Measurements from ENCODE around the gene DIDO1.

DNA sequence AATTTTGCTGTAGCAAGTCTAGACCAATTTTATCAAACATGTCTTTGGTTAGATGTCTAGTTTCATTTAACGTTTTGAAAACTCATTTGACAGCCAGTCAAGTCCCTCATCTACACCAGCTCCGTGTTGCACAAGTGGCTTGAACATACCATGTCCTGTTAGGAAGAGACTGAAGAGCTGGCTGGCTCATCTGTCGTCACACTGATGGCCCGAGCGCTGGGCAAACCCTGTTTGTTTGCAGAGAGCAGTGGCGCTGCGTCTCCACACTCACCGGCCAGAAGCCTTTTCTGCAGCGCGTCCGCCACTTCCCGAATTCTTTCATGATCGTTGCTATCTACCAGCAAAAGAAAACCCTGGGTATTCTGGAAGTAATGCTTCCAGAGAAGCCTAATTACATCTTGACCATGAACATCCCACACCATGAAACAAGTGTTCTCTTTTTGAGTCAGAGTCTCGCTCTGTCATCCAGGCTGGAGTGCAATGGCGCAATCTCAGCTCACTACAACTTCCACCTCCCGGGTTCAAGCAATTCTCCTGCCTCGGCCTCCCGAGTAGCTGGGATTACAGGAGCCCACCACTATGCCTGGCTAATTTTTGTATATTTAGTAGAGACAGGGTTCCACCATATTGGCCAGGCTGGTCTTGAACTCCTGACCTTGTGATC, 54.0 kb downstream of the DIDO1 start:
- TF ChIP-seq, protein P1, sequence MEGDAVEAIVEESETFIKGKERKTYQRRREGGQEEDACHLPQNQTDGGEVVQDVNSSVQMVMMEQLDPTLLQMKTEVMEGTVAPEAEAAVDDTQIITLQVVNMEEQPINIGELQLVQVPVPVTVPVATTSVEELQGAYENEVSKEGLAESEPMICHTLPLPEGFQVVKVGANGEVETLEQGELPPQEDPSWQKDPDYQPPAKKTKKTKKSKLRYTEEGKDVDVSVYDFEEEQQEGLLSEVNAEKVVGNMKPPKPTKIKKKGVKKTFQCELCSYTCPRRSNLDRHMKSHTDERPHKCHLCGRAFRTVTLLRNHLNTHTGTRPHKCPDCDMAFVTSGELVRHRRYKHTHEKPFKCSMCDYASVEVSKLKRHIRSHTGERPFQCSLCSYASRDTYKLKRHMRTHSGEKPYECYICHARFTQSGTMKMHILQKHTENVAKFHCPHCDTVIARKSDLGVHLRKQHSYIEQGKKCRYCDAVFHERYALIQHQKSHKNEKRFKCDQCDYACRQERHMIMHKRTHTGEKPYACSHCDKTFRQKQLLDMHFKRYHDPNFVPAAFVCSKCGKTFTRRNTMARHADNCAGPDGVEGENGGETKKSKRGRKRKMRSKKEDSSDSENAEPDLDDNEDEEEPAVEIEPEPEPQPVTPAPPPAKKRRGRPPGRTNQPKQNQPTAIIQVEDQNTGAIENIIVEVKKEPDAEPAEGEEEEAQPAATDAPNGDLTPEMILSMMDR (IDR thresholded peaks at IDR 0.05) = no peak
- TF ChIP-seq POLR2A (IDR thresholded peaks at IDR 0.05) = no peak
- TF ChIP-seq POLR2AphosphoS5 (IDR thresholded peaks at IDR 0.05) = no peak
